IMR-90 (cell line): Measurements from ENCODE around the gene CPED1. TPM values are rescaled to one million over a fixed set of nuclear protein-coding genes. Genes with fewer than 3 reads are reported as not detected.
A peak's percentile ranks its signal among the peaks of the same experiment; 100 is the strongest.

ENCODE experiments used
- ATAC-seq: fragments of 200-7000 bp; cut with Tn5 transposase; 2 replicates; pipeline ENCODE4 v1.9.1; 2020; ENCODE audit warnings: low read depth, mild to moderate bottlenecking, moderate library complexity
- BruUV-seq: library from RNA; stranded (reverse); fragments of 400-500 nt; replicated peaks from 2 replicates; lab custom pipeline; 2021; lab: Mats Ljungman, UMichigan
- CTCF ChIA-PET: fragments of 300-600 bp; formaldehyde crosslinking; extraction: SDS; loops from one replicate; lab custom pipeline; 2021; ENCODE audit warnings: antibody characterized with exemption; lab: Yijun Ruan, JAX
- POLR2A ChIA-PET: fragments of 300-600 bp; sonication (Branson Sonifier 250); formaldehyde crosslinking; loops from one replicate; lab custom pipeline; 2022; ENCODE audit warnings: antibody characterized with exemption; ENCODE audit not compliant: unreplicated experiment; lab: Charles Lee
- DNase-seq: peaks from one replicate; pipeline ENCODE4 v3.0.0; 2013
- H2AFZ ChIP-seq: replicated peaks from 2 replicates; pipeline ENCODE3; 2013; ENCODE audit warnings: low read length, mild to moderate bottlenecking; ENCODE audit not compliant: poor library complexity
- H2AK5ac ChIP-seq: 2 replicates; pipeline ENCODE4 v1.6.1; 2013; ENCODE audit warnings: low read depth, low read length, inconsistent platforms
- H2AK9ac ChIP-seq: replicated peaks from 2 replicates; pipeline ENCODE3; 2013; ENCODE audit warnings: mild to moderate bottlenecking, low read depth, low read length, moderate library complexity; ENCODE audit not compliant: poor library complexity
- H2BK120ac ChIP-seq: 2 replicates; pipeline ENCODE4 v1.6.1; 2013; ENCODE audit warnings: low read depth, low read length, inconsistent platforms
- H2BK15ac ChIP-seq: 3 replicates; pipeline ENCODE4 v1.6.1; 2013; ENCODE audit warnings: low read depth, low read length, inconsistent platforms
- H2BK20ac ChIP-seq: 2 replicates; pipeline ENCODE4 v1.6.1; 2013; ENCODE audit warnings: low read depth, mild to moderate bottlenecking, inconsistent platforms, low read length, moderate library complexity
- H2BK5ac ChIP-seq: 2 replicates; pipeline ENCODE4 v1.6.1; 2013; ENCODE audit warnings: mild to moderate bottlenecking, low read depth, low read length, inconsistent platforms; ENCODE audit not compliant: poor library complexity, severe bottlenecking
- H3K14ac ChIP-seq: replicated peaks from 2 replicates; pipeline ENCODE4 v1.6.1; 2013; ENCODE audit warnings: low read depth, low read length, inconsistent platforms
- H3K18ac ChIP-seq: 2 replicates; pipeline ENCODE4 v1.6.1; 2013; ENCODE audit warnings: low read depth, low read length, control low read depth
- H3K23ac ChIP-seq: 2 replicates; pipeline ENCODE4 v1.6.1; 2013; ENCODE audit warnings: low read depth, low read length, inconsistent platforms
- H3K27ac ChIP-seq: 2 replicates; pipeline ENCODE4 v1.5.1; 2013; ENCODE audit warnings: mild to moderate bottlenecking, control low read depth, low read length; ENCODE audit not compliant: insufficient read depth
- H3K27me3 ChIP-seq: 2 replicates; pipeline ENCODE4 v1.6.1; 2013; ENCODE audit warnings: low read length; ENCODE audit not compliant: control insufficient read depth, insufficient read depth
- H3K36me3 ChIP-seq: 2 replicates; pipeline ENCODE4 v1.6.1; 2013; ENCODE audit warnings: low read length, mixed read lengths; ENCODE audit not compliant: control insufficient read depth, insufficient read depth
- H3K4ac ChIP-seq: 2 replicates; pipeline ENCODE4 v1.6.1; 2013; ENCODE audit warnings: low read depth, low read length, inconsistent platforms
- H3K4me1 ChIP-seq: 2 replicates; pipeline ENCODE4 v1.6.1; 2013; ENCODE audit warnings: low read length, mixed read lengths; ENCODE audit not compliant: control insufficient read depth, insufficient read depth
- H3K4me2 ChIP-seq: 2 replicates; pipeline ENCODE4 v1.6.1; 2013; ENCODE audit warnings: low read depth, mild to moderate bottlenecking, control low read depth, low read length, moderate library complexity
- H3K4me3 ChIP-seq: 2 replicates; pipeline ENCODE4 v1.5.1; 2013; ENCODE audit warnings: low read depth, mild to moderate bottlenecking, control low read depth, low read length, moderate library complexity; ENCODE audit not compliant: insufficient read depth
- H3K56ac ChIP-seq: 2 replicates; pipeline ENCODE4 v1.6.1; 2013; ENCODE audit warnings: low read length, inconsistent platforms; ENCODE audit not compliant: insufficient read depth; ENCODE audit errors: extremely low read depth
- H3K79me1 ChIP-seq, 2 experiments: 2 replicates each; pipeline ENCODE4 v1.6.1; 2013; ENCODE audit warnings: low read length in 2 of 2, inconsistent platforms in 1 of 2, low read depth in 1 of 2
- H3K9ac ChIP-seq: 2 replicates; pipeline ENCODE4 v1.6.1; 2013; ENCODE audit warnings: low read depth, low read length, control low read depth
- H3K9me1 ChIP-seq: 2 replicates; pipeline ENCODE4 v1.6.1; 2013; ENCODE audit warnings: low read length, inconsistent platforms; ENCODE audit not compliant: insufficient read depth
- H3K9me3 ChIP-seq: 2 replicates; pipeline ENCODE4 v1.6.1; 2013; ENCODE audit warnings: low read length; ENCODE audit not compliant: control insufficient read depth, insufficient read depth
- H4K20me1 ChIP-seq: 2 replicates; pipeline ENCODE4 v1.6.1; 2013; ENCODE audit warnings: low read length, inconsistent platforms; ENCODE audit not compliant: insufficient read depth
- H4K5ac ChIP-seq: 2 replicates; pipeline ENCODE4 v1.6.1; 2013; ENCODE audit warnings: mild to moderate bottlenecking, low read depth, low read length, control low read depth
- H4K8ac ChIP-seq, 2 experiments: 2 replicates each; pipeline ENCODE4 v1.6.1; 2013; ENCODE audit warnings: low read depth in 2 of 2, low read length in 2 of 2, control low read depth in 1 of 2, inconsistent platforms in 1 of 2
- H4K91ac ChIP-seq: 2 replicates; pipeline ENCODE4 v1.6.1; 2013; ENCODE audit warnings: low read depth, low read length, inconsistent platforms; ENCODE audit not compliant: insufficient read depth
- CTCF ChIP-seq: conservative IDR thresholded peaks from 2 replicates; pipeline ENCODE4 v1.5.1; 2012; ENCODE audit warnings: mild to moderate bottlenecking, low read depth, low read length, improper control_type of control experiment
- NFE2L2 ChIP-seq: fragments of 150-350 bp; IDR thresholded peaks from 2 replicates; pipeline ENCODE4 v1.6.1; 2016; ENCODE audit warnings: low read depth, mild to moderate bottlenecking, low read length
- RAD21 ChIP-seq: IDR thresholded peaks from 2 replicates; pipeline ENCODE4 v1.6.1; 2012; ENCODE audit warnings: low read length, improper control_type of control experiment
- SMC3 ChIP-seq: fragments of 150-350 bp; IDR thresholded peaks from 2 replicates; pipeline ENCODE4 v1.6.1; 2016; ENCODE audit warnings: low read depth, mild to moderate bottlenecking, antibody characterized with exemption, low read length, moderate library complexity
- USF2 ChIP-seq: fragments of 150-350 bp; IDR thresholded peaks from 2 replicates; pipeline ENCODE4 v1.6.1; 2017; ENCODE audit warnings: mild to moderate bottlenecking, antibody characterized with exemption, low read length, low read depth
- WGBS, 2 experiments: methylation state at CpG; one replicate each; pipeline versions ENCODE4 v1.1.5 to v1.1.7; 2013; ENCODE audit warnings: missing lambda C conversion rate in 2 of 2; ENCODE audit not compliant: insufficient read length in 1 of 2; ENCODE audit errors: extremely low coverage in 2 of 2; 5-methylcytosine and 5-hydroxymethylcytosine counted together
- dilution Hi-C: fragments of 300-500 bp; cut with HindIII; formaldehyde crosslinking; loops from one replicate; pipeline ENCODE4 v1.14.3; 2018; ENCODE audit warnings: low sequenced_read_pairs; ENCODE audit not compliant: unreplicated experiment
- in situ Hi-C: fragments of 300-500 bp; cut with MboI; formaldehyde crosslinking; loops from 3 replicates; pipeline ENCODE4 v1.14.3; 2019; ENCODE audit warnings: low sequenced_read_pairs, inconsistent platforms, mixed read lengths
- intact Hi-C: fragments of 100-400 bp; cut with micrococcal nuclease; formaldehyde crosslinking; loops from 2 replicates; pipeline ENCODE4 v1.10.0; 2022
- polyA plus RNA-seq, 3 experiments: library from polyadenylated mRNA; depleted of rRNA; stranded (reverse); fragments of >200 nt; gene quantifications; 2 replicates each; pipeline ENCODE4 v1.2.3, GENCODE V29; 2012; ENCODE audit warnings: low replicate concordance in 1 of 3
- total RNA-seq: library from RNA; depleted of rRNA; stranded (reverse); fragments of >200 nt; gene quantifications from 2 replicates; pipeline ENCODE4 v1.2.3, GENCODE V29; 2012

Gene CPED1
- total and polyA plus RNA-seq, 2 of the 4 experiments (the other 2 are of a cell fraction), result 31.2 to 96.8 TPM

- H2AK9ac ChIP-seq, result no peak overlapping the region
- H2BK120ac ChIP-seq, result no peak overlapping the region
- ATAC-seq (peak; percentile 56), DNase-seq (no peak)
- no peaks in the 10 kb centered on the region; the same call in 1 of the 2 replicates for H3K36me3 ChIP-seq
- H3K4ac ChIP-seq, result no peak overlapping the region
- H3K14ac ChIP-seq, result no peak overlapping the region
- no peaks in the 10 kb centered on the region for H3K9me3 ChIP-seq
- intact Hi-C loops, result loop anchor here (5.0 to 10.0 kb wide), 3 partner anchors 210 to 533 kb away; partner anchors contain the start of gene CPED1
- H3K23ac ChIP-seq, result no peak overlapping the region
- H2BK15ac ChIP-seq, result no peak overlapping the region
- H3K9ac ChIP-seq, result no peak overlapping the region
- in situ Hi-C loops, result loop anchor here (25.0 kb wide), 2 partner anchors 200 to 350 kb away; partner anchors contain the start of gene CPED1
- no peak overlapping the region for H2AK5ac ChIP-seq
- H4K8ac ChIP-seq, result no peak overlapping the region
- dilution Hi-C loops, result no loop called here
- H3K79me1 ChIP-seq, result no peaks in the 10 kb centered on the region
- WGBS, 2 experiments, result no CpG with 5 or more reads among the region's 3 CpGs
- H3K4me1 ChIP-seq, result peaks cover 5% of the 10 kb centered on the region
- no peak overlapping the region for H3K4me2 ChIP-seq
- no peaks in the 10 kb centered on the region for H4K20me1 ChIP-seq
- H4K91ac ChIP-seq, result no peak overlapping the region
- H3K27ac ChIP-seq, result no peak overlapping the region
- H2AFZ ChIP-seq, result no peak overlapping the region
- POLR2A ChIA-PET, result no interaction called here
- no TSS peak for BruUV-seq
- H2BK5ac ChIP-seq, result no peak overlapping the region
- no peak overlapping the region for H4K5ac ChIP-seq
- TF ChIP-seq NFE2L2 (no peak), RAD21 (peak; percentile 50), USF2 (no peak), CTCF (peak; percentile 46), SMC3 (0 out of 2 replicates have a peak, but pooled peaks have one; percentile 16)
- H3K56ac ChIP-seq, result no peak overlapping the region
- peaks cover 8% of the 10 kb centered on the region for H3K9me1 ChIP-seq
- CTCF ChIA-PET, result no interaction called here
- no peak overlapping the region for H3K18ac ChIP-seq
- H3K4me3 ChIP-seq, result no peak overlapping the region
- no peak overlapping the region for H2BK20ac ChIP-seq
- no peaks in the 10 kb centered on the region for H3K27me3 ChIP-seq
Measured at GRCh38 chr7:121337398-121337797, 348.9 kb downstream of the CPED1 start.
